ENCODE results near the gene CDH13.

CDH13 gene

DNA sequence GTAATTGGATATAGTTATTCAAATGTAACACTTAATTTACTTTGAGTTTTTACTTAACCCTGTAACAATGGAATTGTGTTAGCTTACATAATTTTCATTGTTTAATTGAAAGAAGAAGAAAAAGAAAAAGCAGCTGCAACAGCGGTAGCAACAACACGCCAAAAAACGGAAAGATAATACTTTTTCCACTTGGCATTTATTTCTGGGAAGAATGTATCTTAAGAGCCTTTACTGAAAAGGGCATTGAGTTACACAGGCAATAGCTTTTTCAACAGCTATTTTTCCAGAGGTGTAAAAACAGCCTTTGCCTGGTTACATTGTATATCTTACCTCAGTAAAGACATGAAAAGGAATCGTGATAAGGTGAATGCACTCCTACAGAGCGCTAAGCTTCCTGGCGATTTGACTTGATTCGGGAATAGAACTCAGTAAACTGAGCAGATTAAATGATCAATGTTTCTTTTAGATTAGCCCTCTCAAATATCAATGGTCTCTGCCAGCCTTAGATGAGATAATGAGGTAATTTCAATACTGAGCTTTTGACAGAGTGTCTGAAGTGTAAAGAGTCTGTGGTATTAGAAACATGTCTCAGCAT is 311.3 kb downstream of the CDH13 start:
- no peaks in the 10 kb centered on the region for H3K9me3 ChIP-seq (replicated peaks; ENCODE audit: low read length)
- H3K27me3 ChIP-seq (ENCODE audit: control insufficient read depth, insufficient read depth, low read length): no peaks in the 10 kb centered on the region
- no peaks in the 10 kb centered on the region for H3K36me3 ChIP-seq (ENCODE audit: insufficient read depth, low read length)
- H3K9ac ChIP-seq (ENCODE audit: low read depth, low read length): no peak overlapping the region
- peaks cover 7% of the 10 kb centered on the region for H3K4me1 ChIP-seq (ENCODE audit: control insufficient read depth, insufficient read depth, low read length)
- H3K4me3 ChIP-seq (ENCODE audit: low read length): no peak overlapping the region
- no peak overlapping the region for H3K4me2 ChIP-seq (ENCODE audit: low read length)

DNA sequence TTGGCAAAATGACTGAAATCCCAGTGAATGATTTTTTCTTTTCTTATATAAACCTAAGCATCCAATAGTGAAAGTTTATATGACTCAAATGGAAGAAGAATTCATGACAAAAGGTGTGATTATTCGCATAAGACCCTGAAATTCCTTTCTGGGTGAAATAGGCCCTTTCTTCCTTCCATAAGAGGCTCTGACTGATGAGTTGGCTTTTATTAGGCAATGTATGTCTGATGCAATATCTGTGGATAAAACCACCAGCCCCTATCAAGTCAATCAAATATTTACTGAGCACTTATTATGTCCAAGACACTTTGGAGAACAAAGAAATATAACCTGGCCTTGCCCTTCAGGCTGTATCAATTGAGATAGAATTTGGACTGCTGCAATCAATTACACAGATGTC is 316.6 kb downstream of the CDH13 start:
- Histone ChIP-seq H3K9ac (ENCODE audit: low read depth, low read length) (no peak overlapping the region), H3K4me2 (ENCODE audit: low read length) (no peak overlapping the region), H3K36me3 (ENCODE audit: insufficient read depth, low read length) (no peaks in the 10 kb centered on the region), H3K9me3 (replicated peaks; ENCODE audit: low read length) (no peaks in the 10 kb centered on the region), H3K4me1 (ENCODE audit: control insufficient read depth, insufficient read depth, low read length) (peaks cover 4% of the 10 kb centered on the region), H3K27me3 (ENCODE audit: control insufficient read depth, insufficient read depth, low read length) (no peaks in the 10 kb centered on the region), H3K4me3 (ENCODE audit: low read length) (no peak overlapping the region)

DNA sequence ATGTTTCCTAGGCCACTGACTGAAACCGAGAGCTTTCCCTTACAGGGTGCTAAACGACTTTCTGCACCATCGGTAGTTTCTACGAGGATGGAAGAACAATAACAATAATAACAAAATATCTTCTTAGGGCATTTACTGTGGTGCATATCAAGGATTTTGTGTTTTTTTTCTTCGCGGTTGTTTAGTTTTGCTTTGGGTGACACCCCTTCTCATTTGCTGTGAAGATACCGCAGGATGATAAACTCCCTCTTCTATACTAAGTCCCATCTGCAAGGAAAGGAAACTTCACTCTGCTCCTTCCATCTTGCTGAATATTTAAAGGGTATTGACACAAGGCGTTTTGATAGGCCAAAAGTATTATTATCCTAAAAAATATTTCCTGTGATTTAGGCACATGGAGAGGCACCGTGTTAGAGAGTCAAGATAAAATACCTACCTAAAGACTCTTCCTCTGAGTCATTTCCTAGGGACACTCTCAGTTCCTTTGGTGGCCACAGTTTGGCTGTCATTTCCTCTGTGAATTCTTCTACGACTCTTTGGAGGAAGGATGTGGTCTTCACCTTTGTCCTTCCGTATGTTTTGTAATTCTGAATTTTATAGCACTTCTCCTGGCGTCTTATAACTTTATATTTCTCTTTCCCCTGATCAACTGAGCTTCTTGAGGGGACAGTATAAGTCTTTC is 318.8 kb downstream of the CDH13 start:
- no peak overlapping the region for H3K4me2 ChIP-seq (ENCODE audit: low read length)
- H3K4me3 ChIP-seq (ENCODE audit: low read length): no peak overlapping the region
- peaks cover 4% of the 10 kb centered on the region for H3K4me1 ChIP-seq (ENCODE audit: control insufficient read depth, insufficient read depth, low read length)
- H3K9ac ChIP-seq (ENCODE audit: low read depth, low read length): no peak overlapping the region
- no peaks in the 10 kb centered on the region for H3K36me3 ChIP-seq (ENCODE audit: insufficient read depth, low read length)
- no peaks in the 10 kb centered on the region for H3K9me3 ChIP-seq (replicated peaks; ENCODE audit: low read length)
- no peaks in the 10 kb centered on the region for H3K27me3 ChIP-seq (ENCODE audit: control insufficient read depth, insufficient read depth, low read length)

DNA sequence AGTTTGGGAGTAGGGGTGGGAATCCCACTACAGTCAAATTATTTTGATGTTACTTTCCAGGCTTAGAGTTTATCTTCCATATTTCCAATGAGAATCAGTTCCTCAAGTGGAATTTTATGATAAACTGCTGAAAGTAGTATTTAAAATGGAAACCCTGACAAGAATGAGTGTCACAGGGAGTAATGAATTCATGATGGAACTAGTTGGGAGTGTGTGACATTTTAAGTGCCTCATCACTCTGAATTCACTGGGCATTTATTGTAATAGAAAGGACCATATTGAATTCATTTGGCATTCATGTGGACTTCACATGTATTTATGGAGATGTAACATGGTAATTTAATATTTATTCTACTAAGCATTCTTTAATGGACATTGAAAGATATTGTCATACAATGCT is 320.9 kb downstream of the CDH13 start:
- no peak overlapping the region for H3K4me2 ChIP-seq (ENCODE audit: low read length)

DNA sequence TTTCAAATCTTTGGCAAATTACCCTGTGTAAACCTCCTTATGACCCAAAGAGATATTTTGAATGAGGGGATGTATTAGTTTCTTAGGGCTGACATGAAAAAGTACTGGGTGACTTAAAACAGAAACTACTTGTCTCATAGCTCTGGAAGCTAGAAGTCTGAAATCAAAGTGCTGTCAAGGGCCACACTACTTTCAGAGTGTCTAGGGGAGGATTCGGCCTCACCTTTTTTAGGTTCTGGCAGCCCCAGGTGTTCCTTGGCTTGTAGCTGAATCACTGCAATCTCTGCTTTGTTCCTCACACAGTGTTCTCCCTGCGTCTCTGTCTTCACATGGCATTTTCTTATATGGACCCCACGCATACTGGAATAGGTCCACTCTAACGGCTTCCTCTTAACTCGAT is 322.2 kb downstream of the CDH13 start:
- H3K4me3 ChIP-seq (ENCODE audit: low read length): no peak overlapping the region
- no peak overlapping the region for H3K9ac ChIP-seq (ENCODE audit: low read depth, low read length)
- peaks cover 4% of the 10 kb centered on the region for H3K4me1 ChIP-seq (ENCODE audit: control insufficient read depth, insufficient read depth, low read length)
- H3K36me3 ChIP-seq (ENCODE audit: insufficient read depth, low read length): no peaks in the 10 kb centered on the region
- H3K4me2 ChIP-seq (ENCODE audit: low read length): no peak overlapping the region
- H3K9me3 ChIP-seq (replicated peaks; ENCODE audit: low read length): no peaks in the 10 kb centered on the region
- no peaks in the 10 kb centered on the region for H3K27me3 ChIP-seq (ENCODE audit: control insufficient read depth, insufficient read depth, low read length)

More for the DNA sequence above, 320.9 kb downstream of the CDH13 start:
- no peak overlapping the region for H3K9ac ChIP-seq (ENCODE audit: low read depth, low read length)
- no peaks in the 10 kb centered on the region for H3K36me3 ChIP-seq (ENCODE audit: insufficient read depth, low read length)
- H3K4me1 ChIP-seq (ENCODE audit: control insufficient read depth, insufficient read depth, low read length): peaks cover 4% of the 10 kb centered on the region
- H3K27me3 ChIP-seq (ENCODE audit: control insufficient read depth, insufficient read depth, low read length): no peaks in the 10 kb centered on the region
- H3K4me3 ChIP-seq (ENCODE audit: low read length): no peak overlapping the region
- no peaks in the 10 kb centered on the region for H3K9me3 ChIP-seq (replicated peaks; ENCODE audit: low read length)

DNA sequence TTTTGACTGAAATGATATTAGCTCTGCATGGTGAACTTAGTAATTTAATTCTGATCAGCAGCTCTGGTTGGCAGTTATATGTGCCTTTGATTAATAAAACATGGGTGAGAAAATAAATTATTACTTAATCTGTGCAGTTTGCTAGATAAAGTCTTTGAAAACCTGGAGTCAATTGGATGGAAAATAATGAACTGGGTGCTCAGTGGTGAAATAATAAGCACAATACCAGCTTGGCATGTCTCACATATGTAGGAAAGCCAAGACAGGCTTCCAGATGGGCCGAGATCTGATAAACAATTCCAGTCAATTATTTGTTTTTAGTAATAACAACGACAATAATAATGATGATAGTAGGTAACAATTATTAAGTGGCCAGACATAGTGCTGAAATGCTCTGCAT is 326.7 kb downstream of the CDH13 start:
- Histone ChIP-seq H3K27me3 (ENCODE audit: control insufficient read depth, insufficient read depth, low read length) (no peaks in the 10 kb centered on the region), H3K4me3 (ENCODE audit: low read length) (no peak overlapping the region), H3K36me3 (ENCODE audit: insufficient read depth, low read length) (no peaks in the 10 kb centered on the region), H3K9me3 (replicated peaks; ENCODE audit: low read length) (no peaks in the 10 kb centered on the region), H3K4me2 (ENCODE audit: low read length) (no peak overlapping the region), H3K9ac (ENCODE audit: low read depth, low read length) (no peak overlapping the region), H3K4me1 (ENCODE audit: control insufficient read depth, insufficient read depth, low read length) (peaks cover 14% of the 10 kb centered on the region)

DNA sequence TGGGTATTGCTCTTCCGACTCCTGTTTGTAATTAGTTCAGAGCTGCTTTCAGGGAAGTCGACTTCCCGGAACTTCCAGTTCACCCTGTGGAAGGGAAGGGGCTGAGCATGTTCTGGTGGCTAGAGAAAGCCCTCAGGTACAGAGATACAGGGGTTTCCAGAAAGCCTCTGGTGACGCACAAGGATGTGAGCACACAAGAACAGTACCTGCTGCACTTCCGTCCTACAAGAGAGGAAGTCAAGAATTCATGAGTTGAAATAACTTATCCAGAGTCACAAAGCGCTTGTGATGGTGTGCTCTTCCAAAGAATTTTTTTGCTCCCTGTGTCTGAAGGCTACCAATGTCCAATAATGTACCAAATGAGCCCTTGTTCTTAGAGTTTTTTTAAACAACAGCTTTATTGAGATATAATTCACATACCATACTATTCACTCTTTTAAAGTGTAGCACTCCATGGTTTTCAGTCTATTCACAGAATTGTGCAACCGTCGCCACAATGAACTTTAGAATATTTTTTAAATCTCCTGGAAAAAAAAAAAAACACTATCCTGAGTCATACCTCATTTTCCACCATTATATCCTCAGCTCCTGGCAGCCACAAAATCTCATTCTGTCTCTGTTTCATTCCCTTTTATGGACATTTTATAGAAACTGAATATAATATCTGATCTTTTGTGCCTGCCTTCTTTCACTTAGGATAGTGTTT is 327.6 kb downstream of the CDH13 start:
- no peaks in the 10 kb centered on the region for H3K27me3 ChIP-seq (ENCODE audit: control insufficient read depth, insufficient read depth, low read length)
- H3K9ac ChIP-seq (ENCODE audit: low read depth, low read length): no peak overlapping the region
- H3K4me2 ChIP-seq (ENCODE audit: low read length): no peak overlapping the region
- no peaks in the 10 kb centered on the region for H3K36me3 ChIP-seq (ENCODE audit: insufficient read depth, low read length)
- no peak overlapping the region for H3K4me3 ChIP-seq (ENCODE audit: low read length)
- no peaks in the 10 kb centered on the region for H3K9me3 ChIP-seq (replicated peaks; ENCODE audit: low read length)
- peaks cover 14% of the 10 kb centered on the region for H3K4me1 ChIP-seq (ENCODE audit: control insufficient read depth, insufficient read depth, low read length)

DNA sequence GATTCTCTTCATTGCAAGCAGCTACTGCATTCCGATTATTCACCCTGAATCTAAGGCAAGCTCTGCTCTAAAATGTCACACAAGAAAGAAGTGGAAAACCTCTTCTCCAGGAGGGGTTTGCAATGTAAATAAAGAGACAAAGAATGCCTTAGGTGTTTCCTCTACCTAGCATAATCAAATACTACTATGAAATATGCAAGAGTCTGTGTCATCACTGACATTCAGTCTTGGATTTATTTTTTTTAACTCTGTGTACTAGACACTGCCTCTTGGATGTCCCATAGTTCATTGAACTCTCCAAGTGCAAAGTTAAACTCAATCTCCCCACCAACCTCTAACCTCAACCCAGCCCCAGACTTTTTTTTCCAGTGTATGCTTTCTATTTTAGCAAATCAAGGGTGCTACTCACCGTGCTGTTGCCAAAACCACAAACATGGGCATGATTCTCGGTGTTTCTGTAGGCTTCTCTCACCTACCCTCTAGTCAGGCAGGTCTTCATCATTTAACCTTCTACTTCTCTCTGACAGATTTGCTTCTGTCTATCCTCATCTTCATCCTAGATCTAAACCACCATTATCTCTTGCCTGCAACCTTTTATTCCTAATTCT is 329.1 kb downstream of the CDH13 start:
- no peaks in the 10 kb centered on the region for H3K9me3 ChIP-seq (replicated peaks; ENCODE audit: low read length)
- H3K36me3 ChIP-seq (ENCODE audit: insufficient read depth, low read length): no peaks in the 10 kb centered on the region
- no peaks in the 10 kb centered on the region for H3K27me3 ChIP-seq (ENCODE audit: control insufficient read depth, insufficient read depth, low read length)
- no peak overlapping the region for H3K4me2 ChIP-seq (ENCODE audit: low read length)
- no peak overlapping the region for H3K4me3 ChIP-seq (ENCODE audit: low read length)
- no peak overlapping the region for H3K9ac ChIP-seq (ENCODE audit: low read depth, low read length)
- H3K4me1 ChIP-seq (ENCODE audit: control insufficient read depth, insufficient read depth, low read length): peaks cover 14% of the 10 kb centered on the region

DNA sequence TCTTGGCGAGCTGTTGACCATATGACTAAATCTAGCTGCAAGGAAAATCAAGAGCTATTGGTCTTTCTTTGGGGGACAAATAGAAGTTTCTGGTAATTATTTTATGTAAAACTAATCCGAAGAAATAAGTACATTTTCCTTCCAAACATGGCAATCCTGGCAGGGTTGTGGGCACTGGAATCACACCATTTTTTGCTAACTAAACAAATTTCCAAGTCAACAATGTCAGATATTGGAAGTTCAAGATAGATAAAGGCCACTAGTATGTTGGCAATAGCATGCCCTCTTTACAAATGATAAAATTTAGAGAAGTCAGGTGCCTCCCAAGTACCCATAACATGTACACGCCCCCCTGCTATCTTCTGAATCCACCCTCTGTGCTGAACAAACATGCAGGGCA is 330.4 kb downstream of the CDH13 start:
- Histone ChIP-seq H3K9ac (ENCODE audit: low read depth, low read length) (no peak overlapping the region), H3K9me3 (replicated peaks; ENCODE audit: low read length) (no peaks in the 10 kb centered on the region), H3K4me3 (ENCODE audit: low read length) (no peak overlapping the region), H3K27me3 (ENCODE audit: control insufficient read depth, insufficient read depth, low read length) (no peaks in the 10 kb centered on the region), H3K4me1 (ENCODE audit: control insufficient read depth, insufficient read depth, low read length) (peaks cover 14% of the 10 kb centered on the region), H3K36me3 (ENCODE audit: insufficient read depth, low read length) (no peaks in the 10 kb centered on the region), H3K4me2 (ENCODE audit: low read length) (no peak overlapping the region)

DNA sequence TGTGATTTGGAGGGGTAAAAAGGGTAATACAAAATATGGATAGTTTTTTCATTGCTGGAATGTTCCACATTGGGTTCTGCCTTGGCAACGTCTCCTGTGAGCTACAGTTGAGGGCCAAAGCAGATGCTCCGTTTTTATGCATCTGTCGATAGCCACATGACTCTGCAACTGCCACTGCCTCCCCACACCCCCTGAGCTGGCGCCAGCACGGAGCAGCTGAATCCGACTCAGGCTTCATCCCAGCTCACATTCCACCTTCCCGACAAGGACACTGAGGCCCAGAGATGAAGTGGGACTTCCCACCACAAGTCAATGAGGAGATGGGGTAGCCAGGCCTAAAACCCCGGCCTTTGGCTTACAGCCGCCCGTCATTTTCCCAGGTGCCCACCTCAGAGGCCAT is 334.1 kb downstream of the CDH13 start:
- H3K27me3 ChIP-seq (ENCODE audit: control insufficient read depth, insufficient read depth, low read length): no peaks in the 10 kb centered on the region
- no peak overlapping the region for H3K9ac ChIP-seq (ENCODE audit: low read depth, low read length)
- H3K36me3 ChIP-seq (ENCODE audit: insufficient read depth, low read length): no peaks in the 10 kb centered on the region
- H3K9me3 ChIP-seq (replicated peaks; ENCODE audit: low read length): no peaks in the 10 kb centered on the region
- no peak overlapping the region for H3K4me3 ChIP-seq (ENCODE audit: low read length)
- peaks cover 6% of the 10 kb centered on the region for H3K4me1 ChIP-seq (ENCODE audit: control insufficient read depth, insufficient read depth, low read length)
- H3K4me2 ChIP-seq (ENCODE audit: low read length): no peak overlapping the region

DNA sequence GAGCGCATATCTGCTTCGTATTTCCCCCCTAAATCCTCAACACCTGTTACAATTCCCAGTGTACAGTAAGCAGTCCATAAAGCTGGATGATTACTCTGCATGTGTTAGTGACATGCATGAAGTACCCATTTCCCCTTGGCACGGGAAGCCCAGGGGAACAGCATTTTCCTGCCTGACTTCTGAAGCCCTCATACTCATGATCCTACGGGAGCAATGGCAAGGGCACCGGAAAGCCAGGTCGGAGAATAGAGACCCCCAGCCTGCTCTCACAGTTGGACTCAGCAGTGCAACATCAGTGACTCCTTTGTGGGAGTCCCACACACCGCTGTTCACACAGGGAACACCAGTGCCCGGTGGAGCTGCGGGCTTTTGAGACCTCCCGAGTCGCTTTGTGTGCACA is 336.9 kb downstream of the CDH13 start:
- Histone ChIP-seq H3K4me2 (ENCODE audit: low read length) (no peak overlapping the region), H3K36me3 (ENCODE audit: insufficient read depth, low read length) (no peaks in the 10 kb centered on the region), H3K9me3 (replicated peaks; ENCODE audit: low read length) (no peaks in the 10 kb centered on the region), H3K27me3 (ENCODE audit: control insufficient read depth, insufficient read depth, low read length) (no peaks in the 10 kb centered on the region), H3K9ac (ENCODE audit: low read depth, low read length) (no peak overlapping the region), H3K4me3 (ENCODE audit: low read length) (no peak overlapping the region), H3K4me1 (ENCODE audit: control insufficient read depth, insufficient read depth, low read length) (no peaks in the 10 kb centered on the region)

All from skeletal muscle satellite cell (primary cell).